ENCODE results near the gene MSRB2. TPM values are rescaled to one million over a fixed set of nuclear protein-coding genes. Genes with fewer than 3 reads are reported as not detected.

MSRB2 gene
- total RNA-seq (10 to 100 TPM; 16.5 to 35.8 (median 33.1) TPM), polyA plus RNA-seq (10 to 100 TPM; 16.5 to 37.1 TPM)
- long read RNA-seq, donor 1, transcript MSRB2-201 (5 exons, 1,803 nt): major isoform, 5 of 6 reads
- long read RNA-seq, donor 1, partial matches to known transcripts: 0 of 6 reads
- long read RNA-seq, donor 1, other reads (novel, unspliced or antisense): 1 of 6 reads
- long read RNA-seq, donor 2, transcript MSRB2-201 (5 exons, 1,803 nt): major isoform, 21 of 23 reads
- long read RNA-seq, donor 2, partial matches to known transcripts: 0 of 23 reads
- long read RNA-seq, donor 2, other reads (novel, unspliced or antisense): 0 of 23 reads
- long read RNA-seq, donor 3, transcript MSRB2-201 (5 exons, 1,803 nt): major isoform, 38 of 47 reads
- long read RNA-seq, donor 3, partial matches to known transcripts: 0 of 47 reads
- long read RNA-seq, donor 3, other reads (novel, unspliced or antisense): 9 of 47 reads

DNA sequence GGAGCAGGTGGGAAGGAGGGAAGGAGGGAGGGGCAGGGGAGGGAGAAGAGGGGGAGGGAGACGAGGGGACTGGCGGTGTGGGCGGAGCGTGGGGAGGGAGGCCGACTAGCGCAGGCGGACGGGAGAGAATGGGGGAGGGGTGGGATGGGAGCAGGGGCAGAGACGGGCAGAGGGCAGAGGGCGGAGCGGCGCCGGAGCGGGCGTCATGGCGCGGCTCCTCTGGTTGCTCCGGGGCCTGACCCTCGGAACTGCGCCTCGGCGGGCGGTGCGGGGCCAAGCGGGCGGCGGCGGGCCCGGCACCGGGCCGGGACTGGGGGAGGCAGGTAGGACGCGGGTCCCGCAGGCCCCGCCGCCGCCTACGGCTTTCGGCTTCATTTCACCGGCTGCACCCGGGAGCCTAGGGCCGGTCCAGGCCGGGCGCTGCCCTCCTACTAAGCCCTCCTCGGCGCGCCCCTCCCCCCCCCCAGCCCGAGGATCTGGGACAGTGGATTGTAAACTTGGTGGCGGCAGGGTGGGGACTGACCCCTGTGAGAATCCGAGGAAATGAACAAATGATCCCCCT lies at the start of gene MSRB2:
Gene MSRB2 (plus strand): TSS at position 176 of the 562 bp plus-strand sequence. CDS start 30 bp downstream, at position 206.
- intact Hi-C loops (cut with DNase I): no loop called here
- H3K4me3 ChIP-seq: peak within 1 kb of the TSS; percentile 84
- no peaks in the 10 kb centered on the region for H3K9me3 ChIP-seq
- 1% methylated on average over 33 to 50 of the region's 50 CpGs for WGBS, 3 donors
- DNase-seq: peak; percentile 91 to 96 (median 94)
- TF ChIP-seq POLR2A (IDR thresholded peaks at IDR 0.05): peak; percentile 84
- no peak for TF ChIP-seq EP300 (IDR thresholded peaks at IDR 0.05)
- TF ChIP-seq, protein P1, sequence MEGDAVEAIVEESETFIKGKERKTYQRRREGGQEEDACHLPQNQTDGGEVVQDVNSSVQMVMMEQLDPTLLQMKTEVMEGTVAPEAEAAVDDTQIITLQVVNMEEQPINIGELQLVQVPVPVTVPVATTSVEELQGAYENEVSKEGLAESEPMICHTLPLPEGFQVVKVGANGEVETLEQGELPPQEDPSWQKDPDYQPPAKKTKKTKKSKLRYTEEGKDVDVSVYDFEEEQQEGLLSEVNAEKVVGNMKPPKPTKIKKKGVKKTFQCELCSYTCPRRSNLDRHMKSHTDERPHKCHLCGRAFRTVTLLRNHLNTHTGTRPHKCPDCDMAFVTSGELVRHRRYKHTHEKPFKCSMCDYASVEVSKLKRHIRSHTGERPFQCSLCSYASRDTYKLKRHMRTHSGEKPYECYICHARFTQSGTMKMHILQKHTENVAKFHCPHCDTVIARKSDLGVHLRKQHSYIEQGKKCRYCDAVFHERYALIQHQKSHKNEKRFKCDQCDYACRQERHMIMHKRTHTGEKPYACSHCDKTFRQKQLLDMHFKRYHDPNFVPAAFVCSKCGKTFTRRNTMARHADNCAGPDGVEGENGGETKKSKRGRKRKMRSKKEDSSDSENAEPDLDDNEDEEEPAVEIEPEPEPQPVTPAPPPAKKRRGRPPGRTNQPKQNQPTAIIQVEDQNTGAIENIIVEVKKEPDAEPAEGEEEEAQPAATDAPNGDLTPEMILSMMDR (IDR thresholded peaks at IDR 0.05): no peak
- H3K36me3 ChIP-seq: no peaks in the 10 kb centered on the region
- peak within 1 kb of the TSS; percentile 93 to 95 for H3K27ac ChIP-seq
- peaks cover 6% of the 10 kb centered on the region for H3K4me1 ChIP-seq (ENCODE audit: insufficient read depth)
- H3K27me3 ChIP-seq: no peaks in the 10 kb centered on the region

DNA sequence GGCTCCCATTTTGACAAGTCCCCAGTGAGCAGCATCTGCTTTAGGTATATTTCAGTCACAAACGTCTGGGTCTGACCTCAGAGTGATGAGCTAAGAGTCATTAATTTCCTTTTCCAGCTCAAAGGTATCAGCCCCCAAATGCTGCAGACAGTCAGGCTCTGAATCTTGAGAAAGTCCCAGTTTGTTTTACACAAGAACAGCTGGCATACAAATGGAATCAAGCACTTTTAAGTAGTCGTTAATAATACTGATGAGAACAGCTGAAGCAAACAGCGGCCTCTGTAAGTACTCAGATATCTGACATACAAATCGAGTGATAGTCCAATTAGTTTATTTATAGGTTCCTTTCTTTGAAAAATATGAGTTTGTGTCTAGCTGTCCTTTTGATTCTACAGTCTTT lies 49.4 kb upstream of the MSRB2 start:
- intact Hi-C loops (cut with DNase I): no loop called here
- H3K36me3 ChIP-seq: no peaks in the 10 kb centered on the region
- no peaks in the 10 kb centered on the region for H3K9me3 ChIP-seq
- H3K27ac ChIP-seq: no peak overlapping the region
- TF ChIP-seq EP300 (IDR thresholded peaks at IDR 0.05) (no peak), POLR2A (IDR thresholded peaks at IDR 0.05) (no peak)
- TF ChIP-seq, protein P1 (IDR thresholded peaks at IDR 0.05): no peak
- no peak overlapping the region for H3K4me3 ChIP-seq
- 15 to 18% (median 17%) methylated on average over 4 of the region's 4 CpGs for WGBS, 3 donors
- no peak for DNase-seq
- H3K4me1 ChIP-seq (ENCODE audit: insufficient read depth): no peaks in the 10 kb centered on the region
- no peaks in the 10 kb centered on the region for H3K27me3 ChIP-seq

DNA sequence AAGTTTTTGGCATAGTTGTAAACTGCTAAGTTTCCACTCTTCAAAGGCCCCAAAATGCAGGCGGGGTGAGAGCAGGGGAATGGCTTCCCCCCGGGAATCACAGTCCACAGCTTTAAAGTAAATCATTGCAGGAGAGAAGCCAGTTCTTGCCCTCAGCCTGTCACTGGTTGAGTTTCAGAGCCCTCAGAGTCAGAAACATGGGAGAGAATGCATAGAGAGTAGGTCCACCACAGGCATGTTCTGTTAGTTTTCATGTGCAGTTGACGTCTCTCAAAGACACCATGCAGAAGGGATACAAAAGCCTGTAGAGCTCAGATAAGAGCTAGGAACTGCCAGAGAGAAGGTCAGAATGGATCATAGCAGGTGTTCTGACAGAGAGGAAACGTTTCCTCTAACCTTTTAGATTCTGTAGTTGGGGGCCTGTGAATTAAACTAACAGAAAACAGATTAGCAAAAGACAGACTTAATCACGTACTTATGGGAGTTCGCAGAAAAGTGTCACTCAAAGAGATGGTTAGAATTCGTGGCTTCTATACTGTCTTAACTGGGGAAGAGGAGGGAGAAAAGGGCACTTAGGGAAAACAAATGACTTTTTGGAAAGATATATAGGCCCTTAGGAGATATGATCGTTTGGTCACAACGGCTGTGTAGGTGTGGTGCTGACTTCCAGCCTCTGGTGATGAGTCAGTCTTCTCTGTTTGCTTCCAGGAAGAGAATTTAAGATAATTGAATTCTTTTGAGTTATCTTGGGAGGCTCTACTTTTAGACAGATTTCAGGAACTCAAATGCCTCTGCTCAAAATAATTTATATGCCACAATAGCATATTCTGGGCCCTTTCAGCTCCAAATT lies 48.0 kb upstream of the MSRB2 start:
- intact Hi-C loops (cut with DNase I): no loop called here
- H3K4me3 ChIP-seq: no peak overlapping the region
- no peaks in the 10 kb centered on the region for H3K4me1 ChIP-seq (ENCODE audit: insufficient read depth)
- WGBS, 3 donors: 55 to 57% (median 56%) methylated on average over 9 of the region's 9 CpGs
- DNase-seq: no peak
- H3K9me3 ChIP-seq: no peaks in the 10 kb centered on the region
- no peaks in the 10 kb centered on the region for H3K36me3 ChIP-seq
- TF ChIP-seq EP300 (IDR thresholded peaks at IDR 0.05) (no peak), POLR2A (IDR thresholded peaks at IDR 0.05) (no peak)
- TF ChIP-seq, protein P1 (IDR thresholded peaks at IDR 0.05): no peak
- H3K27me3 ChIP-seq: no peaks in the 10 kb centered on the region
- no peak overlapping the region for H3K27ac ChIP-seq

DNA sequence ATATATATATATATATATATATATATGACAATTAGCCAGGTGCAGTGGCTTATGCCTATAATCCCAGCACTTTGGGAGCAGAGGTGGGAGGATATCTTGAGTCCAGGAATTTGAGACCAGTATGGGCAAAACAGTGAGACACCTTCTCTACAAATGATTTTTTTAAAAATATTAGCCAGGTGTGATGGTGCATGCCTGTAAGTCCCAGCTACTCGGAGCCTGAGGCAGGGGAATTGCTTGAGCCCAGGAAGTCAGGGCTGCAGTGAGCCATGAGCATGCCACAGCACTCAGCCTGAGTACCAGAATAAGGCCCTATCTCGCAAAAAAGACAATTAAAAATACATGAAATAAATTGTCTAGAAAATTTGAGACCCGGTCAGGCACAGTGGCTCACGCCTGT lies 47.2 kb upstream of the MSRB2 start:
- intact Hi-C loops (cut with DNase I): no loop called here
- H3K4me3 ChIP-seq: no peak overlapping the region
- H3K27ac ChIP-seq: no peak overlapping the region
- no peaks in the 10 kb centered on the region for H3K27me3 ChIP-seq
- 86 to 95% (median 91%) methylated on average over 4 of the region's 4 CpGs for WGBS, 3 donors
- H3K36me3 ChIP-seq: no peaks in the 10 kb centered on the region
- H3K4me1 ChIP-seq (ENCODE audit: insufficient read depth): no peaks in the 10 kb centered on the region
- TF ChIP-seq EP300 (IDR thresholded peaks at IDR 0.05) (no peak), POLR2A (IDR thresholded peaks at IDR 0.05) (no peak)
- TF ChIP-seq, protein P1 (IDR thresholded peaks at IDR 0.05): no peak
- no peak for DNase-seq
- H3K9me3 ChIP-seq: no peaks in the 10 kb centered on the region

All from ovary (tissue), 10 donors.